Stimulated activated CD4-positive, alpha-beta T cell treated with anti-CD3 and anti-CD28 coated beads, Interleukin-4, amount 100 ng/mL, for 4 hours (primary cell): ENCODE measurements around the gene BARX2.

ENCODE experiments used
- DNase-seq, 2 experiments: peaks; one replicate each; pipeline ENCODE4 v3.0.0-alpha.2; 2020

Gene BARX2

GRCh38 chr11:129443276-129443675 is 67.6 kb downstream of the BARX2 start:
- DNase-seq: no peak

GRCh38 chr11:129444274-129444673 is 68.6 kb downstream of the BARX2 start:
- DNase-seq: no peak

GRCh38 chr11:129445226-129445625 is 69.6 kb downstream of the BARX2 start:
- no peak for DNase-seq

GRCh38 chr11:129446572-129446971 is 70.9 kb downstream of the BARX2 start:
- no peak for DNase-seq

- DNase-seq: no peak
Observed at GRCh38 chr11:129447654-129448239, 72.1 kb downstream of the BARX2 start.

- no peak for DNase-seq
Observed at GRCh38 chr11:129451524-129451923, 75.9 kb downstream of the BARX2 start.

- no peak for DNase-seq
Observed at GRCh38 chr11:129453293-129453721, 77.7 kb downstream of the BARX2 start.

- DNase-seq: no peak
Observed at GRCh38 chr11:129455101-129455500, 79.5 kb downstream of the BARX2 start.

GRCh38 chr11:129455756-129456655 is 80.4 kb downstream of the BARX2 start:
- DNase-seq: no peak

- DNase-seq: no peak
Observed at GRCh38 chr11:129457321-129457720, 81.7 kb downstream of the BARX2 start.

GRCh38 chr11:129458278-129458677 is 82.6 kb downstream of the BARX2 start:
- DNase-seq: no peak

- no peak for DNase-seq
Observed at GRCh38 chr11:129458756-129459535, 83.3 kb downstream of the BARX2 start.

- DNase-seq: no peak
Observed at GRCh38 chr11:129460714-129461113, 85.1 kb downstream of the BARX2 start.

GRCh38 chr11:129484068-129484467 is 108.4 kb downstream of the BARX2 start:
- DNase-seq: no peak

- DNase-seq: no peak
Observed at GRCh38 chr11:129489249-129489648, 113.6 kb downstream of the BARX2 start.

GRCh38 chr11:129490004-129490403 is 114.4 kb downstream of the BARX2 start:
- no peak for DNase-seq

- DNase-seq: no peak
Observed at GRCh38 chr11:129493746-129494145, 118.1 kb downstream of the BARX2 start.
